ENCODE data around the gene NPAS2. TPM values are rescaled to one million over a fixed set of nuclear protein-coding genes. Genes with fewer than 3 reads are reported as not detected.

Gene NPAS2
- total RNA-seq, 1 donor from 2014 or later = 8.2 TPM

GRCh38 chr2:100791294-100791935 is 28.5 kb upstream of the NPAS2 start:
- FAIRE-seq (no peak), DNase-seq (ENCODE audit: low read depth) (no peak)
- Histone ChIP-seq H3K36me3 (ENCODE audit: control insufficient read depth, insufficient read depth, low read length) (no peaks in the 10 kb centered on the region), H3K4me3 (ENCODE audit: low read depth, low read length) (no peak overlapping the region), H3K27me3 (ENCODE audit: control insufficient read depth, insufficient read depth, low read length) (no peaks in the 10 kb centered on the region)
- no peak for TF ChIP-seq CTCF (IDR thresholded peaks at IDR 0.05; ENCODE audit: insufficient read depth, low read length, severe bottlenecking)

GRCh38 chr2:100791936-100792308 is 28.0 kb upstream of the NPAS2 start:
- no peak for FAIRE-seq
- TF ChIP-seq CTCF (IDR thresholded peaks at IDR 0.05; ENCODE audit: insufficient read depth, low read length, severe bottlenecking) = no peak

GRCh38 chr2:100793220-100793619 is 26.7 kb upstream of the NPAS2 start:
- no peaks in the 10 kb centered on the region for H3K27me3 ChIP-seq (ENCODE audit: control insufficient read depth, insufficient read depth, low read length)
- FAIRE-seq = no peak
- no peak overlapping the region for H3K4me3 ChIP-seq (ENCODE audit: low read depth, low read length)
- no peaks in the 10 kb centered on the region for H3K36me3 ChIP-seq (ENCODE audit: control insufficient read depth, insufficient read depth, low read length)
- DNase-seq (ENCODE audit: low read depth) = no peak
- TF ChIP-seq CTCF (IDR thresholded peaks at IDR 0.05; ENCODE audit: insufficient read depth, low read length, severe bottlenecking) = no peak

More at GRCh38 chr2:100791936-100792308, 28.0 kb upstream of the NPAS2 start:
- Histone ChIP-seq H3K27me3 (ENCODE audit: control insufficient read depth, insufficient read depth, low read length) (no peaks in the 10 kb centered on the region), H3K36me3 (ENCODE audit: control insufficient read depth, insufficient read depth, low read length) (no peaks in the 10 kb centered on the region), H3K4me3 (ENCODE audit: low read depth, low read length) (no peak overlapping the region)
- no peak for DNase-seq (ENCODE audit: low read depth)

- TF ChIP-seq CTCF (IDR thresholded peaks at IDR 0.05; ENCODE audit: insufficient read depth, low read length, severe bottlenecking) = no peak
- Histone ChIP-seq H3K4me3 (ENCODE audit: low read depth, low read length) (no peak overlapping the region), H3K27me3 (ENCODE audit: control insufficient read depth, insufficient read depth, low read length) (no peaks in the 10 kb centered on the region), H3K36me3 (ENCODE audit: control insufficient read depth, insufficient read depth, low read length) (no peaks in the 10 kb centered on the region)
- FAIRE-seq = no peak
- no peak for DNase-seq (ENCODE audit: low read depth)
These were observed 26.0 kb upstream of the NPAS2 start for GRCh38 chr2:100793982-100794381.

GRCh38 chr2:100796499-100797100 is 23.3 kb upstream of the NPAS2 start:
- TF ChIP-seq CTCF (IDR thresholded peaks at IDR 0.05; ENCODE audit: insufficient read depth, low read length, severe bottlenecking) = no peak
- DNase-seq (ENCODE audit: low read depth) = no peak
- H3K36me3 ChIP-seq (ENCODE audit: control insufficient read depth, insufficient read depth, low read length) = no peaks in the 10 kb centered on the region
- no peaks in the 10 kb centered on the region for H3K27me3 ChIP-seq (ENCODE audit: control insufficient read depth, insufficient read depth, low read length)
- H3K4me3 ChIP-seq (ENCODE audit: low read depth, low read length) = no peak overlapping the region
- FAIRE-seq = no peak

GRCh38 chr2:100799686-100800085 is 20.3 kb upstream of the NPAS2 start:
- FAIRE-seq = no peak
- no peaks in the 10 kb centered on the region for H3K27me3 ChIP-seq (ENCODE audit: control insufficient read depth, insufficient read depth, low read length)
- no peak for DNase-seq (ENCODE audit: low read depth)
- H3K4me3 ChIP-seq (ENCODE audit: low read depth, low read length) = no peak overlapping the region
- TF ChIP-seq CTCF (IDR thresholded peaks at IDR 0.05; ENCODE audit: insufficient read depth, low read length, severe bottlenecking) = no peak
- no peaks in the 10 kb centered on the region for H3K36me3 ChIP-seq (ENCODE audit: control insufficient read depth, insufficient read depth, low read length)
